Neutrophil (primary cell): ENCODE measurements around the gene EIF2D.
"Not testable (repeated sequence)": the region's sequence is repeated elsewhere in the genome, so short reads cannot be mapped to it uniquely, and the experiment has no call there.

Experiments used
- H3K27ac ChIP-seq: fragments of 200-600 bp; sonication (generic); 2 replicates; pipeline ENCODE4 v1.5.1; 2016; ENCODE audit warnings: mild to moderate bottlenecking, moderate library complexity
- H3K27me3 ChIP-seq: fragments of 200-600 bp; sonication (generic); 2 replicates; pipeline ENCODE4 v1.6.0; 2016; ENCODE audit warnings: mild to moderate bottlenecking
- H3K36me3 ChIP-seq: fragments of 200-600 bp; sonication (generic); 2 replicates; pipeline ENCODE4 v1.5.1; 2017
- H3K4me1 ChIP-seq, 2 experiments: fragments of 200-600 bp in 1 of 2; sonication (generic) in 1 of 2; 1 replicate in 1 of 2; 2 replicates in 1 of 2; pipeline versions ENCODE4 v1.5.1 to v1.6.1; 2013 to 2016; ENCODE audit warnings: low read depth in 1 of 2, low read length in 1 of 2, mild to moderate bottlenecking in 1 of 2, moderate library complexity in 1 of 2; ENCODE audit not compliant: control insufficient read depth in 1 of 2, insufficient read depth in 1 of 2
- H3K4me3 ChIP-seq, 2 experiments: fragments of 200-600 bp in 1 of 2; sonication (generic) in 1 of 2; 1 replicate in 1 of 2; 2 replicates in 1 of 2; pipeline ENCODE4 v1.5.1; 2013 to 2016; ENCODE audit warnings: low read depth in 1 of 2, low read length in 1 of 2, mild to moderate bottlenecking in 1 of 2, moderate library complexity in 1 of 2
- H3K9me3 ChIP-seq: fragments of 200-600 bp; sonication (generic); 2 replicates; pipeline ENCODE4 v1.5.1; 2016
- TF ChIP-seq, protein P1 (sequence below): fragments of 200-600 bp; sonication (generic); IDR thresholded peaks from 2 replicates; pipeline ENCODE4 v1.5.1; 2016; ENCODE audit warnings: antibody characterized with exemption

EIF2D gene

DNA sequence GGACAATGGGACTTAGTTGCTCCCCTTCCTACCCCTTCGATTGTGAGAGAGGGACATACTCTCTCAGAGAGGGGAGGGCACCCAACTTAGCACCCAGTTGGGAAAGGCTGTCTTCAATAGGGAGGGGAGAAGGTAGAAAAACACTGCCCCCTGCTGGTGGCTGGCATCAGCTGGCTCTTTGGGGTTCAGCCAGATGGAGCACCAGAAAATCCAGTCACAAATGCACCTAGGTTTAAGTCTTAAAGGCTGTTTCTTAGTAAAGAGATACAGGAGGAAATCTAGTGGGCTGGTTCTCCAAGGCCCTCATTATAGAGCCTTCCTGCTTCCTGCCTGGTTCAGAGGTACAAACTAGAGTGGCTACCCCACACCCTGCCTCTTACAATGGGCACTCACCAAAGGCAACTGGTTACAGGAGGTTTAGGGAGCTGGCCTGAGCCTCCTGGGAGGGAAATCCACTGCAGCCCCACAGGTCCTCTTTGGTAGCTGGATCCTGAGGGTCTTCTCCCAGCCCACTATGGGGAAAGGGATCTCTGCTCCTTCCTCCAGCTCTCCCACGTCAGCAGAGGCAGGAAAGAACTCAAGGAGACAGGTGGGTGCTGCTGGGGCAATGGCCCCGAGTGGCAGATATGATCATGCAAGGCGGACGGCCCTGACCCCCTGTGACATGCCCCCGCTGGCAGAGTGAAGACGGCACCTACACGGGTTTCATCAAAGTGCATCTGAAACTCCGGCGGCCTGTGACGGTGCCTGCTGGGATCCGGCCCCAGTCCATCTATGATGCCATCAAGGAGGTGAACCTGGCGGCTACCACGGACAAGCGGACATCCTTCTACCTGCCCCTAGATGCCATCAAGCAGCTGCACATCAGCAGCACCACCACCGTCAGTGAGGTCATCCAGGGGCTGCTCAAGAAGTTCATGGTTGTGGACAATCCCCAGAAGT lies 28.3 kb downstream of the EIF2D start:
- peaks cover 83% of the 10 kb centered on the region for H3K36me3 ChIP-seq
- H3K27ac ChIP-seq, result peak overlapping the region; percentile 100
- H3K27me3 ChIP-seq, result no peaks in the 10 kb centered on the region
- H3K4me1 ChIP-seq, result peaks cover 47 to 52% of the 10 kb centered on the region in 2 experiments
- TF ChIP-seq, protein P1, sequence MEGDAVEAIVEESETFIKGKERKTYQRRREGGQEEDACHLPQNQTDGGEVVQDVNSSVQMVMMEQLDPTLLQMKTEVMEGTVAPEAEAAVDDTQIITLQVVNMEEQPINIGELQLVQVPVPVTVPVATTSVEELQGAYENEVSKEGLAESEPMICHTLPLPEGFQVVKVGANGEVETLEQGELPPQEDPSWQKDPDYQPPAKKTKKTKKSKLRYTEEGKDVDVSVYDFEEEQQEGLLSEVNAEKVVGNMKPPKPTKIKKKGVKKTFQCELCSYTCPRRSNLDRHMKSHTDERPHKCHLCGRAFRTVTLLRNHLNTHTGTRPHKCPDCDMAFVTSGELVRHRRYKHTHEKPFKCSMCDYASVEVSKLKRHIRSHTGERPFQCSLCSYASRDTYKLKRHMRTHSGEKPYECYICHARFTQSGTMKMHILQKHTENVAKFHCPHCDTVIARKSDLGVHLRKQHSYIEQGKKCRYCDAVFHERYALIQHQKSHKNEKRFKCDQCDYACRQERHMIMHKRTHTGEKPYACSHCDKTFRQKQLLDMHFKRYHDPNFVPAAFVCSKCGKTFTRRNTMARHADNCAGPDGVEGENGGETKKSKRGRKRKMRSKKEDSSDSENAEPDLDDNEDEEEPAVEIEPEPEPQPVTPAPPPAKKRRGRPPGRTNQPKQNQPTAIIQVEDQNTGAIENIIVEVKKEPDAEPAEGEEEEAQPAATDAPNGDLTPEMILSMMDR, result peak; percentile 86
- H3K4me3 ChIP-seq, result peak overlapping the region in 1 of 2 experiments; percentile 66
- no peaks in the 10 kb centered on the region for H3K9me3 ChIP-seq

DNA sequence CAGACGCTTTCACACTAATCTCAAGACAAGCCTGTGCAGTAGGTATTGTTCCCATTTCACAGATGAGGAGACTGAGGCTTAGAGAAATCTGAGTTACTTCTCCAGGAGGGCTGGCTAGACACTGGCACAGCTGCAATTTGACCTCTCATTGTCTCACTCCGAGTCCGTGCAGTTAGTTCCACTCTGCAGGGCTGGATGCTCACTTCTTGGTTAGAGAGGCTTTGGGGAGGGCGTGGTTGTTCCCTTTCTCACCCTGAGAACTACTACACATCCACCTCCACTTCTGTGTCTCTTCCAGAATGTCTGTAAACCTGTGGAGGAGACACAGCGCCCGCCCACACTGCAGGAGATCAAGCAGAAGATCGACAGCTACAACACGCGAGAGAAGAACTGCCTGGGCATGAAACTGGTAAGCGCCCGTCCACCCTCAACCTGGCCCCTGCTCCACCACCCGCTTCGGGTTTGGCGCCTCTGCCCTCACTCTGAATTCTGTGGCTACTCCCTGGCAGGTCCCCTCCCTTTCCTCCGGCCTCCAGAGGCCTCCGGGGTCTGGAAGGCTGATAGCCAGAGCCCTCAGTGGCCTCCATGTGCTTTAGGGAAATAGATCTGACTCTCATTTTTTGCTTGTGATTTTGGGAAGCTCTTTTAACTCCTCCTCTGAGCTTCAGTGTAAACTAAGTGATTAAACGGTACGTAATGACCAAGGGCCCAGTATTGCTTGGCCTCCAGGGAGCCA lies 29.1 kb downstream of the EIF2D start:
- no peaks in the 10 kb centered on the region for H3K9me3 ChIP-seq
- H3K27ac ChIP-seq, result peak overlapping the region; percentile 100
- TF ChIP-seq, protein P1, result no peak
- H3K4me3 ChIP-seq, result peak overlapping the region in 1 of 2 experiments; percentile 66
- peaks cover 82% of the 10 kb centered on the region for H3K36me3 ChIP-seq
- H3K27me3 ChIP-seq, result no peaks in the 10 kb centered on the region
- peaks cover 55 to 60% of the 10 kb centered on the region in 2 experiments for H3K4me1 ChIP-seq

DNA sequence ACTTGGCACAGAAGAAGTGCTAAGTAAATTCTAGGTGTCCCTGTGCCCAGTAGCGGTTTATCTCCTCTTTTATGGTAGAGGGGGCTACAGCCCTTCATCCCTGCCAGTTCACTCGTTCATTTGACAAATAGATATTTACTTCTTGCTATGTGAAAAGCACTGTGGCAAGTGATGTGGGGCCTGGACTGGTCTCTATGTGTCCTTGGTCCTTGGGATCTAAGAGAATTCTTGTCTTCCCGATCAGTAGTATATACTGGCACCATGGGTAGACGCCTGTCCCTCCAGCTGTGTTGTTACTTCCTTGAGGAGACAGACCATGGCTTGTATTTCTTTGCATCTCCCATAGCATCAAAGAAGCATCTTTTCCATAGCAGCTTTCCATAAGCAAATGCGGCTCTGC lies 29.7 kb downstream of the EIF2D start:
- Histone ChIP-seq H3K36me3 (peaks cover 76% of the 10 kb centered on the region), H3K9me3 (no peaks in the 10 kb centered on the region), H3K27ac (peak overlapping the region; percentile 100), H3K27me3 (no peaks in the 10 kb centered on the region), H3K4me3 (peak overlapping the region in 1 of 2 experiments; percentile 66), H3K4me1 (peaks cover 62 to 66% of the 10 kb centered on the region in 2 experiments)
- TF ChIP-seq, protein P1, result no peak

DNA sequence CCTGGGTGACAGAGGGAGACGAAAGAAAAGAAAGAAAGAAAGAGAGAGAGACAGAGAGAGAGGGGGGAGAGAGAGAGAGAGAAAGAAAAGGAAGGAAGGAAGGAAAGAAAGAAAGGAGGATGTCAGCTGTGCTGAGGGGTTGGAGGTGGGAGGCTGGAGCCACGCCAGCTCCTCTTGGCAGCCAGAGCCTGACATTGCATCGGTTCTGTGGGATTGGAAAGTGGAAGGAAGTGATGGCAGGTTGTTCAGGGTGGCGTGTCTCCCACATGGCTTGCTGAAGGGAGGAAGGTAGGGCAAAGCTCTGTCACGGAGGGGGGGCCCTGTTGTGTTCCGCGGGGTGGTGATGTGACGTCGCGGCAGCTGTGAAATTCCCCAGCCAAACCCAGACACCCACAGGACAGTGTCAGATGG lies 30.7 kb downstream of the EIF2D start:
- TF ChIP-seq, protein P1, result no peak
- Histone ChIP-seq H3K36me3 (peaks cover 66% of the 10 kb centered on the region), H3K27me3 (no peaks in the 10 kb centered on the region), H3K4me3 (peak overlapping the region; percentile 24 to 66), H3K27ac (peak overlapping the region; percentile 100), H3K9me3 (no peaks in the 10 kb centered on the region), H3K4me1 (peaks cover 71 to 76% of the 10 kb centered on the region in 2 experiments)

DNA sequence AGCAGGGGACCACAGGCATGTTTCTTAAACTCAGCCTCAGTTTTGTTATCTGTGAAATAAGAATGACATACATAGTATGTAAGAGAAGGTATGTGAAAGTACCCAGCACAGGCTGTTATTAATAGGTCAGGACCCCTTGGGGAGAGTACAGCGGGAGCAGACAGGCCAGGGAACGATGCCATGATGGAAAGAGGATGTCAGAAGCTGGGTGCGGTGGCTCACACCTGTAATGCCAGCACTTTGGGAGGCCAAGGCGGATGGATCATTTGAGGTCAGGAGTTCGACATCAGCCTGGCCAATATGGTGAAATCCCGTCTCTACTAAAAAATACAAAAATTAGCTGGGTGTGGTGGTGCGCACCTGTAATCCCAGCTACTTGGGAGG lies 31.2 kb downstream of the EIF2D start:
- H3K36me3 ChIP-seq, result peaks cover 61% of the 10 kb centered on the region
- peaks cover 76 to 81% of the 10 kb centered on the region in 2 experiments for H3K4me1 ChIP-seq
- H3K4me3 ChIP-seq, result peak overlapping the region; percentile 40 to 66
- peak overlapping the region; percentile 100 for H3K27ac ChIP-seq
- H3K9me3 ChIP-seq, H3K27me3 ChIP-seq: not testable (repeated sequence)
